IMR-90 (cell line): ENCODE measurements around the gene KRT10. TPM values are rescaled to one million over a fixed set of nuclear protein-coding genes. Genes with fewer than 3 reads are reported as not detected.

ENCODE experiments used
- ATAC-seq: fragments of 200-7000 bp; cut with Tn5 transposase; 2 replicates; pipeline ENCODE4 v1.9.1; 2020; ENCODE audit warnings: low read depth, mild to moderate bottlenecking, moderate library complexity
- BruUV-seq: library from RNA; stranded (reverse); fragments of 400-500 nt; replicated peaks from 2 replicates; lab custom pipeline; 2021; lab: Mats Ljungman, UMichigan
- CTCF ChIA-PET: fragments of 300-600 bp; formaldehyde crosslinking; extraction: SDS; loops from one replicate; lab custom pipeline; 2021; ENCODE audit warnings: antibody characterized with exemption; lab: Yijun Ruan, JAX
- POLR2A ChIA-PET: fragments of 300-600 bp; sonication (Branson Sonifier 250); formaldehyde crosslinking; loops from one replicate; lab custom pipeline; 2022; ENCODE audit warnings: antibody characterized with exemption; ENCODE audit not compliant: unreplicated experiment; lab: Charles Lee
- DNase-seq: peaks from one replicate; pipeline ENCODE4 v3.0.0; 2013
- H2AFZ ChIP-seq: replicated peaks from 2 replicates; pipeline ENCODE3; 2013; ENCODE audit warnings: low read length, mild to moderate bottlenecking; ENCODE audit not compliant: poor library complexity
- H2AK5ac ChIP-seq: 2 replicates; pipeline ENCODE4 v1.6.1; 2013; ENCODE audit warnings: low read depth, low read length, inconsistent platforms
- H2AK9ac ChIP-seq: replicated peaks from 2 replicates; pipeline ENCODE3; 2013; ENCODE audit warnings: mild to moderate bottlenecking, low read depth, low read length, moderate library complexity; ENCODE audit not compliant: poor library complexity
- H2BK120ac ChIP-seq: 2 replicates; pipeline ENCODE4 v1.6.1; 2013; ENCODE audit warnings: low read depth, low read length, inconsistent platforms
- H2BK15ac ChIP-seq: 3 replicates; pipeline ENCODE4 v1.6.1; 2013; ENCODE audit warnings: low read depth, low read length, inconsistent platforms
- H2BK20ac ChIP-seq: 2 replicates; pipeline ENCODE4 v1.6.1; 2013; ENCODE audit warnings: low read depth, mild to moderate bottlenecking, inconsistent platforms, low read length, moderate library complexity
- H2BK5ac ChIP-seq: 2 replicates; pipeline ENCODE4 v1.6.1; 2013; ENCODE audit warnings: mild to moderate bottlenecking, low read depth, low read length, inconsistent platforms; ENCODE audit not compliant: poor library complexity, severe bottlenecking
- H3K14ac ChIP-seq: replicated peaks from 2 replicates; pipeline ENCODE4 v1.6.1; 2013; ENCODE audit warnings: low read depth, low read length, inconsistent platforms
- H3K18ac ChIP-seq: 2 replicates; pipeline ENCODE4 v1.6.1; 2013; ENCODE audit warnings: low read depth, low read length, control low read depth
- H3K23ac ChIP-seq: 2 replicates; pipeline ENCODE4 v1.6.1; 2013; ENCODE audit warnings: low read depth, low read length, inconsistent platforms
- H3K27ac ChIP-seq: 2 replicates; pipeline ENCODE4 v1.5.1; 2013; ENCODE audit warnings: mild to moderate bottlenecking, control low read depth, low read length; ENCODE audit not compliant: insufficient read depth
- H3K27me3 ChIP-seq: 2 replicates; pipeline ENCODE4 v1.6.1; 2013; ENCODE audit warnings: low read length; ENCODE audit not compliant: control insufficient read depth, insufficient read depth
- H3K36me3 ChIP-seq: 2 replicates; pipeline ENCODE4 v1.6.1; 2013; ENCODE audit warnings: low read length, mixed read lengths; ENCODE audit not compliant: control insufficient read depth, insufficient read depth
- H3K4ac ChIP-seq: 2 replicates; pipeline ENCODE4 v1.6.1; 2013; ENCODE audit warnings: low read depth, low read length, inconsistent platforms
- H3K4me1 ChIP-seq: 2 replicates; pipeline ENCODE4 v1.6.1; 2013; ENCODE audit warnings: low read length, mixed read lengths; ENCODE audit not compliant: control insufficient read depth, insufficient read depth
- H3K4me2 ChIP-seq: 2 replicates; pipeline ENCODE4 v1.6.1; 2013; ENCODE audit warnings: low read depth, mild to moderate bottlenecking, control low read depth, low read length, moderate library complexity
- H3K4me3 ChIP-seq: 2 replicates; pipeline ENCODE4 v1.5.1; 2013; ENCODE audit warnings: low read depth, mild to moderate bottlenecking, control low read depth, low read length, moderate library complexity; ENCODE audit not compliant: insufficient read depth
- H3K56ac ChIP-seq: 2 replicates; pipeline ENCODE4 v1.6.1; 2013; ENCODE audit warnings: low read length, inconsistent platforms; ENCODE audit not compliant: insufficient read depth; ENCODE audit errors: extremely low read depth
- H3K79me1 ChIP-seq, 2 experiments: 2 replicates each; pipeline ENCODE4 v1.6.1; 2013; ENCODE audit warnings: low read length in 2 of 2, inconsistent platforms in 1 of 2, low read depth in 1 of 2
- H3K9ac ChIP-seq: 2 replicates; pipeline ENCODE4 v1.6.1; 2013; ENCODE audit warnings: low read depth, low read length, control low read depth
- H3K9me1 ChIP-seq: 2 replicates; pipeline ENCODE4 v1.6.1; 2013; ENCODE audit warnings: low read length, inconsistent platforms; ENCODE audit not compliant: insufficient read depth
- H3K9me3 ChIP-seq: 2 replicates; pipeline ENCODE4 v1.6.1; 2013; ENCODE audit warnings: low read length; ENCODE audit not compliant: control insufficient read depth, insufficient read depth
- H4K20me1 ChIP-seq: 2 replicates; pipeline ENCODE4 v1.6.1; 2013; ENCODE audit warnings: low read length, inconsistent platforms; ENCODE audit not compliant: insufficient read depth
- H4K5ac ChIP-seq: 2 replicates; pipeline ENCODE4 v1.6.1; 2013; ENCODE audit warnings: mild to moderate bottlenecking, low read depth, low read length, control low read depth
- H4K8ac ChIP-seq, 2 experiments: 2 replicates each; pipeline ENCODE4 v1.6.1; 2013; ENCODE audit warnings: low read depth in 2 of 2, low read length in 2 of 2, control low read depth in 1 of 2, inconsistent platforms in 1 of 2
- H4K91ac ChIP-seq: 2 replicates; pipeline ENCODE4 v1.6.1; 2013; ENCODE audit warnings: low read depth, low read length, inconsistent platforms; ENCODE audit not compliant: insufficient read depth
- CHD1 ChIP-seq: IDR thresholded peaks from 2 replicates; pipeline ENCODE4 v1.6.1; 2012; ENCODE audit warnings: low read depth, low read length, improper control_type of control experiment
- ELK1 ChIP-seq: fragments of 150-350 bp; IDR thresholded peaks from 2 replicates; pipeline ENCODE4 v1.6.1; 2016; ENCODE audit warnings: low read depth, mild to moderate bottlenecking, low read length, moderate library complexity, borderline replicate concordance
- MAZ ChIP-seq: IDR thresholded peaks from 2 replicates; pipeline ENCODE4 v1.6.1; 2012; ENCODE audit warnings: low read depth, mild to moderate bottlenecking, low read length, improper control_type of control experiment, moderate library complexity, borderline replicate concordance
- MXI1 ChIP-seq: IDR thresholded peaks from 2 replicates; pipeline ENCODE4 v1.6.1; 2012; ENCODE audit warnings: low read depth, mild to moderate bottlenecking, low read length, moderate library complexity, borderline replicate concordance
- NFE2L2 ChIP-seq: fragments of 150-350 bp; IDR thresholded peaks from 2 replicates; pipeline ENCODE4 v1.6.1; 2016; ENCODE audit warnings: low read depth, mild to moderate bottlenecking, low read length
- WGBS, 2 experiments: methylation state at CpG; one replicate each; pipeline versions ENCODE4 v1.1.5 to v1.1.7; 2013; ENCODE audit warnings: missing lambda C conversion rate in 2 of 2; ENCODE audit not compliant: insufficient read length in 1 of 2; ENCODE audit errors: extremely low coverage in 2 of 2; 5-methylcytosine and 5-hydroxymethylcytosine counted together
- dilution Hi-C: fragments of 300-500 bp; cut with HindIII; formaldehyde crosslinking; loops from one replicate; pipeline ENCODE4 v1.14.3; 2018; ENCODE audit warnings: low sequenced_read_pairs; ENCODE audit not compliant: unreplicated experiment
- in situ Hi-C: fragments of 300-500 bp; cut with MboI; formaldehyde crosslinking; loops from 3 replicates; pipeline ENCODE4 v1.14.3; 2019; ENCODE audit warnings: low sequenced_read_pairs, inconsistent platforms, mixed read lengths
- intact Hi-C: fragments of 100-400 bp; cut with micrococcal nuclease; formaldehyde crosslinking; loops from 2 replicates; pipeline ENCODE4 v1.10.0; 2022
- polyA plus RNA-seq, 3 experiments: library from polyadenylated mRNA; depleted of rRNA; stranded (reverse); fragments of >200 nt; gene quantifications; 2 replicates each; pipeline ENCODE4 v1.2.3, GENCODE V29; 2012; ENCODE audit warnings: low replicate concordance in 1 of 3
- total RNA-seq: library from RNA; depleted of rRNA; stranded (reverse); fragments of >200 nt; gene quantifications from 2 replicates; pipeline ENCODE4 v1.2.3, GENCODE V29; 2012

KRT10 gene
- total and polyA plus RNA-seq, 2 of the 4 experiments (the other 2 are of a cell fraction): 0.18 to 18.3 TPM

- Histone ChIP-seq H2BK120ac (peak overlapping the region; percentile 41; the same call in 1 of the 2 replicates), H3K27ac (no peak overlapping the region), H2BK5ac (peak overlapping the region; percentile 8), H4K5ac (no peak overlapping the region), H3K27me3 (no peaks in the 10 kb centered on the region; the same call in 1 of the 2 replicates), H3K9me3 (no peaks in the 10 kb centered on the region), H2AFZ (no peak overlapping the region), H4K8ac (no peak overlapping the region; a peak in 1 of 4 replicates), H2AK5ac (no peak overlapping the region), H3K56ac (no peak overlapping the region), H3K4me2 (peak overlapping the region; percentile 46; the same call in 1 of the 2 replicates), H2AK9ac (no peak overlapping the region), H4K20me1 (no peaks in the 10 kb centered on the region), H2BK15ac (no peak overlapping the region), H3K4ac (peak overlapping the region; percentile 26; the same call in 1 of the 2 replicates), H3K9ac (no peak overlapping the region), H3K4me3 (no peak overlapping the region), H3K9me1 (no peaks in the 10 kb centered on the region), H4K91ac (no peak overlapping the region; the same call in 1 of the 2 replicates), H3K79me1 (no peaks in the 10 kb centered on the region), H3K36me3 (no peaks in the 10 kb centered on the region), H2BK20ac (no peak overlapping the region), H3K23ac (no peak overlapping the region), H3K4me1 (peaks cover 2% of the 10 kb centered on the region; the same call in 1 of the 2 replicates), H3K18ac (peak overlapping the region; percentile 33; the same call in 1 of the 2 replicates), H3K14ac (no peak overlapping the region)
- WGBS, 2 experiments: 100% methylated on average over 1 of the region's 6 CpGs; no CpG with 5 or more reads in 1 of the 2 experiments
- dilution Hi-C loops (no loop called here), in situ Hi-C loops (no loop called here), intact Hi-C loops (no loop called here)
- TF ChIP-seq MAZ (no peak), CHD1 (no peak), MXI1 (no peak), NFE2L2 (no peak), ELK1 (no peak)
- CTCF ChIA-PET: interaction anchor here (0.9 kb wide), 1 partner anchor 852 kb away, joined by 4 read pairs; no protein-coding TSS in a partner anchor
- ATAC-seq (no peak), DNase-seq (peak; percentile 67)
- POLR2A ChIA-PET: no interaction called here
- BruUV-seq: no TSS peak
Observed at GRCh38 chr17:40810494-40810893, 11.9 kb downstream of the KRT10 start.
